ENCODE data around the gene MPIG6B.

GRCh38 chr6:31691564-31692108 is 31.5 kb upstream of the MPIG6B start:
- TF ChIP-seq, protein P1, sequence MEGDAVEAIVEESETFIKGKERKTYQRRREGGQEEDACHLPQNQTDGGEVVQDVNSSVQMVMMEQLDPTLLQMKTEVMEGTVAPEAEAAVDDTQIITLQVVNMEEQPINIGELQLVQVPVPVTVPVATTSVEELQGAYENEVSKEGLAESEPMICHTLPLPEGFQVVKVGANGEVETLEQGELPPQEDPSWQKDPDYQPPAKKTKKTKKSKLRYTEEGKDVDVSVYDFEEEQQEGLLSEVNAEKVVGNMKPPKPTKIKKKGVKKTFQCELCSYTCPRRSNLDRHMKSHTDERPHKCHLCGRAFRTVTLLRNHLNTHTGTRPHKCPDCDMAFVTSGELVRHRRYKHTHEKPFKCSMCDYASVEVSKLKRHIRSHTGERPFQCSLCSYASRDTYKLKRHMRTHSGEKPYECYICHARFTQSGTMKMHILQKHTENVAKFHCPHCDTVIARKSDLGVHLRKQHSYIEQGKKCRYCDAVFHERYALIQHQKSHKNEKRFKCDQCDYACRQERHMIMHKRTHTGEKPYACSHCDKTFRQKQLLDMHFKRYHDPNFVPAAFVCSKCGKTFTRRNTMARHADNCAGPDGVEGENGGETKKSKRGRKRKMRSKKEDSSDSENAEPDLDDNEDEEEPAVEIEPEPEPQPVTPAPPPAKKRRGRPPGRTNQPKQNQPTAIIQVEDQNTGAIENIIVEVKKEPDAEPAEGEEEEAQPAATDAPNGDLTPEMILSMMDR (IDR thresholded peaks at IDR 0.05): no peak
- TF ChIP-seq POLR2A (IDR thresholded peaks at IDR 0.05): no peak
